NCI-H748 treated with DMSO at 0.1 percent for 48 hours (cell line): ENCODE results near the gene TMEM168.
A peak's percentile ranks its signal among the peaks of the same experiment; 100 is the strongest.
"Not testable (repeated sequence)": the region's sequence is repeated elsewhere in the genome, so short reads cannot be mapped to it uniquely, and the experiment has no call there.

Experiments
- DNase-seq: peaks from one replicate; lab custom pipeline; 2025; lab: John Stamatoyannopoulos, UW

TMEM168 gene, protein sequence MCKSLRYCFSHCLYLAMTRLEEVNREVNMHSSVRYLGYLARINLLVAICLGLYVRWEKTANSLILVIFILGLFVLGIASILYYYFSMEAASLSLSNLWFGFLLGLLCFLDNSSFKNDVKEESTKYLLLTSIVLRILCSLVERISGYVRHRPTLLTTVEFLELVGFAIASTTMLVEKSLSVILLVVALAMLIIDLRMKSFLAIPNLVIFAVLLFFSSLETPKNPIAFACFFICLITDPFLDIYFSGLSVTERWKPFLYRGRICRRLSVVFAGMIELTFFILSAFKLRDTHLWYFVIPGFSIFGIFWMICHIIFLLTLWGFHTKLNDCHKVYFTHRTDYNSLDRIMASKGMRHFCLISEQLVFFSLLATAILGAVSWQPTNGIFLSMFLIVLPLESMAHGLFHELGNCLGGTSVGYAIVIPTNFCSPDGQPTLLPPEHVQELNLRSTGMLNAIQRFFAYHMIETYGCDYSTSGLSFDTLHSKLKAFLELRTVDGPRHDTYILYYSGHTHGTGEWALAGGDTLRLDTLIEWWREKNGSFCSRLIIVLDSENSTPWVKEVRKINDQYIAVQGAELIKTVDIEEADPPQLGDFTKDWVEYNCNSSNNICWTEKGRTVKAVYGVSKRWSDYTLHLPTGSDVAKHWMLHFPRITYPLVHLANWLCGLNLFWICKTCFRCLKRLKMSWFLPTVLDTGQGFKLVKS

DNA sequence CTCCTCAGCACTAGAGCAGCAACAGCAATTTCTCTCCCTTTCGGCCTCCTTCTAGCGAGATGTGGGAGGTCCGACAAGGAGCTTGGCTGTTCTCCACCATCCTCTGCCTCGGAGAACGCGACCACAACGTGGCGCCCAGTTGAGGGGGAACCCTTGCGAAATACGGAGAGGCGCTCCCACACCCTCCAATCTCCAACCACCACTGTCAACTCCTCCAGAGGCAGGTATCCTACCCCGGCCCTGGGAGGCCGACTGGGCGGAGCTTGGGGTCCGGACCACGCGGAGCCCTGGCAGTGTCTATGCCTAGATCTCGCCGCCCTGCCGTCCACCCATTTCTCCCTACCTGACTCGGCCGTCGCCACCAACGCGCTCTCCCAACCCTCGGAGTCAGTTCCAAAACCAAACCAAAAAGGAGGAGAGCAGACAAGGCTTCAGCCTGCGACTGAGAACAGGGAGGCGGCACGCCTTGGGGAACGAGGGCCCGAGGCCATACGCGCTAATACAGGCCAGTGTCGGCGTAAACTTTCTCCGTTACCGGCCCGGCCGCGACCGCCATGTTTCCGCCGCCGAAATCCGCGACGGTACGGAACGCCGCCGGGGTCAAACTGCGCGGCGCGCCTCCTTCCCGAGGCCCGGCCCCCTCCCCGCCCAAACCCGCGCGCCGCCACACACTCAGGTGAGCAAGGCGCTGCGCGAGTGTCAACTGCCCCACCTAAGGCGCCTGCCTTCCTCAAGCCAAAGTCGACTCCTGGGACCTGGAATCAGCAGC, at the start of gene TMEM168:
Gene TMEM168 (minus strand): TSS at position 577 of the 769 bp plus-strand sequence. CDS start 5,568 bp downstream, outside the sequence.
- peak; percentile 69 for DNase-seq

DNA sequence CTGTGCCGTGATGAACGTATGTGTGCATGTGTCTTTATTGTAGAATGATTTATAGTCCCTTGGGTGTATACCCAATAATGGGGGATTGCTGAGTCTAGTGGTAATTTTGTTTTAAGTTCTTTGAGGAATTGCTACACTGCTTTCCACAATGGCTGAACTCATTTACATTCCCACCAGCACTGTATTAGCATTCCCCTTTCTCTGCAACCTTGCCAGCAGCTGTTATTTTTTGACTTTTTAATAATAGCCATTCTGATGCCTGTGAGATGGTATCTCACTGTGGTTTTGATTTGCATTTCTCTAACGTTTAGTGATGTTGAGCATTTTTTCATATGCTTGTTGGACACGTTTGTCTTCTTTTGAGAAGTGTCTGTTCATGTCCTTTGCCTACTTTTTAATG, 45.7 kb upstream of the TMEM168 start:
- not testable (repeated sequence) for DNase-seq

DNA sequence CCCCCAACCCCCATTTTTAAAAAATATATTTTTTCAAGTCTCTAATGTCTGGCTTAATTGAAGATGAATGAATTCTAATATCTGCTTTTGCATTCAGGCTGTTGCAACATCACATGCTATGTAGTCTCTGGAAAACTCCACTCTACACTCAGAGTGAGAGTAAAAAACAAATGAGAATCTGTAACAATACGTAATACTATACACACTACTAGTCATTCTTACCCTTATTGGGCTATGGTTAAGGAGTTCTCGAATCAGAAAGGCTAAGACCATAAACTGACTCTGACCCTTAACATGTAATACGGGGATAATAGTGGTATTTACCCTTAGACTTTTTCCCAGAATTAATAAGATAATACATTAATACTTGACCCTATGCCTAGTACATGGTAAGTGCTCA, 42.9 kb upstream of the TMEM168 start:
- no peak for DNase-seq

DNA sequence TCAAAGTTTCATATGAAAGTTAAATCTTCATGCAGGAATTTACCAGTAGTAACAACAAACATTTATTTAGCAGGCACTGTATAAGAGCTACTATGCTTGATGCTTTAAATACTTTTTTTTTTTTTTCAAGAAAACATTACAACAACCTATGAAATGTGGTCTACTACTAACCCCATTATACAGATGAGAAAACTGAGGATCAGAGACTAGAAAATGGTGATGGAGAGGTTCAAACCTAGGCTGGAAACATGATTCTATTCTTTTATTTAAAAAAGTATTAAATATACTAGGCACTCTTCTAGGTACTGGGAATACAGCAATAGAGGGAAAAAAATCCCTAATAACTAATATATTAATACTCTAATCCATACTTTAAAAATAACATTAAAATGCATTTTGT, 40.6 kb upstream of the TMEM168 start:
- DNase-seq, result no peak

DNA sequence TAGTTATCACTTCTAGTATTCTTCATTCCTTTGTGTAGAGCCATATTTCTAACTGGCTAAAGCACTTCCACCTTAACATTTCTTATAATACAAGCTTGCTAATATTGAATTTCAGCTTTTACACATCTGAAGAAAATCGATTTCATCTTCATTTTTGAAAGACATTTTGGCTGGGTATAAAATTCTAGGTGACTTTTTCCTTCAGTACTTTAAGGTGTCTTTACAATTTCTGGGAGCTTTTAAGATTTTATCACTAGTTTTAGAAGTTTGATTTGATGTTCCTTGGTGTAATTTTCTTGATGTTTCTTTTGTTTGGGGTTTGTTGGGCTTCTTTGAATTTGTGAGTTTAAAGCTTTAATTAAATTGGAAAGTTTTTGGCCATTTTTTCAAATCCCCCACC, 38.5 kb upstream of the TMEM168 start:
- DNase-seq, result no peak

DNA sequence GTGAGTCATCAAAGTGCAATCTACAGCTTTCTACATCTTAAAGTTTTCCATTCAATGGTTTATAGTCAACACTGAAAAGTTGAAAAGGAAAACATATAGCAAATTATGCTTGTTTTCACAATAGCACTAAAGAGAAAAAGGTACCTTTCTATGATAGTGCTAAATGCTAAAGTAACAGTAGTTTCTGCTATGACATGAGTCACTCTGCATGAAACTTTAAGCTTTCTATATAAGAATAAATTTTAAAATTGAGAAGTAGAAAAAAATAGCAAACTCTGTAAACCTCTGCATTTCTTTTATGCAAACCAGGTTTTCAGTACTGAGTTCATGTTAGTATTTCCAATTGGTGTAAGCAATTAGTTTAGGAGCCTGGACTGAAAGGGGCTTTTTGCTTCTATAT, 31.2 kb upstream of the TMEM168 start:
- DNase-seq, result no peak

DNA sequence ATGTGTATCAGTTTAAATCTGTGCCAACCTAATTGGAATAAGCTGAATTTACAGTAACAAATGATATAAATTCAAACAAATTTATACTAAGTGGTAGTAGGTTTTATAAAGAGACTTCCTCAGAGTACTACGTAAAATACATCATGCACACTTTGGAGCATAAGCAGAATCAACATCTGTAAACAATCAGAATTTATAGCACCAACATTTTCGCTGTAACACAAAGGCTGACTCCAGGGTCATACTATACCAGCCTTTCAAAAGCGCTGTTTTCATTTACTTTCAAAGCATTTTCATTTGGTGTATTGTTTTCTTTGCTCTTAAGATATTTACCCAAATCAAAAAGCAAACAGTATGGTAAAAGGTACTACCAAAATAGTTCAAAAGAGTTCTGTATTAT, 29.3 kb upstream of the TMEM168 start:
- no peak for DNase-seq

DNA sequence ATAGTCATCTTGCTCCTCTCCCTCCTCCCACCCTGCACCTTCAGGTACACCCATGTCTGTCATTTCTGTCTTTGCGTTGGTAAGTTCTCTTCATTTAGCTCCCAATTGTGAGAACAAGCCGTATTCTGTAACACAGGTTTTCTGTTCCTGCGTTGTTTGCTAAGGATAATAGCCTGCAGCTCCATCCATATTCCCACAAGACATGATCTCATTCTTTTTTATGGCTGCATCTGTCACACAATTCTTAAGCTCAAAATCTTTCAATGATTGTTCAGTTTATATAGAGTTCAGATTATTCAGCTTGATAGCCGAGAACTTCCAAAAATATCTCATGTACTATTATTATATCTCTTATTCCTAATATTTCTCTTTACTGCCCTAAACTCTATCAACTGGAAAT, 16.0 kb upstream of the TMEM168 start:
- DNase-seq, result no peak

DNA sequence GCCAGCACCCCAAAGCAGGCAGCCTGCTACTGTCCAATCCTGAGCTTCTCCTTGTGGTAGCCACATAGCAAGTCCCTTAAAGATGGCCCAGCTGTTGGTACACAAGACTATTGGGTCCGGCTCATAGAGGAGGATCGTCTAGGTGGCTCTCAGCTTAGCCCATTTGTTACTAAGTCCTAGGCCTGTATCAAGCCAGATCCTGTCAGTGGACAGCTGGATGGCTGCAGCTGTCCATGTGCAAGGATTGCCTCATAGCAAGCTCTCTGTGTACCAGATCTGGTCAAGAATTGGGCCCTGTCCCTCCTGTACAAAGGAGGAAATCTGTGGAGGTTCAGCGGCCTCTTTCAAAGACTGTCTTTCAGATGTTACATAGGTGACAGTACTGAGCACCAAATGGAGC, 12.2 kb upstream of the TMEM168 start:
- no peak for DNase-seq

DNA sequence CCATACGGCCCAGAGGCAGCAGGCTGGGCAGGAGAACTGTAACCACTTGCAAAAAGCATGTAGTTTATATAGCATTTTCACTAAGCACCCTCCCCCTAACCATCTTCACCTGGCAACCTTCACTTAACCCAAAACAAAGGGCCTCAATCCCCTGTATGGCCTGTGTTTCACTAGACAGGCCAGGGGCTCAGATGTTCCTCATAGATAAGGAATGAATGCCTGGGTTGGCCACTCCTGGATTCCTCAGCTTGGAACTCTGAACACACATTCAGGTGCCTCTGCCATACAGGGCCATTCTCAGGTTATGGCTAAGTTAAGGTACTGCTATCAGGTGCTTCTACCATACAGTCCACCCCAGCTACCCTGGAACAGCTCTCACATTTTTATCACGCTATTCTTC, 10.3 kb upstream of the TMEM168 start:
- no peak for DNase-seq

DNA sequence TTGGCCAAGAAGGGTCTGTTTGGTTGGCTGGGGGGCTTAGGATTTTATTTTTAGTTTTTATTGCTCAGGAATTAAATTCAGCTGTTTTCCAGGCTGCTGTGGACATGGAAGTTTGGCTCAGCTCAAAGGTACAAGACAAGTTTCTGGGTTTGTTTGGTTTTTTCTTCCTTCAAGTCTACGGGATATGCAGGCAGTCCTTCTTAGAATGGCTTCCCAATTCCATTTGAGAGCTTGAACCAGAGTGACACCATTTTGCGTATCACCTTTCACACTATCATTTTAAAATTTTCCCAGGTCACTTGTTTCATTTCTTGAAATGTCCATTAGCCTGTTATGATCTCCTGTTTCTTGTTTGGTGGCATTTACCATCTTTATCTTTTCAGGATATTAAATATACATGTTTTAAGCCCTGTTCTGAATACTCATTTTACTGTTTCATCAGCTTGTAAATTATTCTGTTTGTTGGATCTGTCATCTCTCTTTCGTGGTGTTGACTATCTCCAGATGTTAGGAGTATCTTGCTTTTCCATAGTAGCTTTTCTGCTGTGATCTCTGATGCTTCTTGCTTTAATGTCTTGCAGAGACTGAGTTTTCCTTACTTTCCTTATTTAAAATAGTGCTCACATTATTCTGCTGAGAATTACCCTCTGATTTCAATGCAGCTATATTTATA, 9.4 kb upstream of the TMEM168 start:
- no peak for DNase-seq

DNA sequence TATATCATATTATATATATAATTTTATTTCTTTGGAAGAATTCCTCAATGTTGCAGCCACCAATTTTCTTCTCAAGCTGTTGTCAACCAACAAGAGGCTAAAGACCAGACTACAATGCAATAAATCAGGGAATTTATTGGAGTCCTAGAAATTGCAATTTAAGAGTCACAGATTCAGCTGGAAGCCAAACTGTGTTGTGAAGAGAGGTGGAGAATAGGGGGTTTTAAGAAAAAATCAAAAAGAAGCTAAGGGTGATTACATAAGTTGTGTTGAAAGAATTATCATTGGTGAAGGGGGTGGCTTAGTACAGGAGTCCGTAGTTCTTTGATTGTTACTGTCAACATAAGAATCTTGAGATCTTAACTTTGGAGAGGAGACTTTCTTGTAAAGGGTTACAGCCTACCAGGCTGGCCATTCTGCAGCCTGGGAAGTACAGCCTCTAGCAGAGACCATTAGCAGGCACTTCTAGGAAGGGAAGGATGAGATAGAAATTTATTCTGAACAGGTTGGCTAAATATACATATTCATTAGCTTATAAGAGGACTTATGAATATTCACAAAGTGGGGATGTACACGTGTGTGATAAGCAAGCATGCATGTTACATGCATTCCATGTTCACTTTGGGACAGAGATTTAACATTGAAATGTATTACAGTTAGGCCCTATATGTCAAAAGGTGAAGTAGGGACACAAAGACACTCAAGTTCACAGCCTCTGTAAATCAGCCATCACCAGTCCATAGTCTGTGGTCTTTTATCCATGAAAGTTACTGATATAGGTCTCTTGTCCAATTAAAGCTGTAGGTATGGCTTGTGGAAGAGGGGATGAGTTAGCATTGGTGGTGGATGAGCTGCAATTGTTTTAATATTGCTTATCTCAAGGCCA, 8.3 kb upstream of the TMEM168 start:
- no peak for DNase-seq

DNA sequence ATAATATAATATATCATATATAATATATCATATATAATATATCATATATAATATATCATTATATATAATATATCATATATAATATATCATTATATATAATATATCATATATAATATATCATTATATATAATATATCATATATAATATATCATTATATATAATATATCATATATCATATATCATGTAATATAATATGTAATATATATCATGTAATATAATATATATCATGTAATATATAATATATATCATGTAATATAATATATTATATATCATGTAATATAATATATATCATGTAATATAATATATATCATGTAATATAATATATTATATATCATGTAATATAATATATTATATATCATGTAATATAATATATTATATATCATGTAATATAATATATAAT, 6.4 kb upstream of the TMEM168 start:
- not testable (repeated sequence) for DNase-seq

DNA sequence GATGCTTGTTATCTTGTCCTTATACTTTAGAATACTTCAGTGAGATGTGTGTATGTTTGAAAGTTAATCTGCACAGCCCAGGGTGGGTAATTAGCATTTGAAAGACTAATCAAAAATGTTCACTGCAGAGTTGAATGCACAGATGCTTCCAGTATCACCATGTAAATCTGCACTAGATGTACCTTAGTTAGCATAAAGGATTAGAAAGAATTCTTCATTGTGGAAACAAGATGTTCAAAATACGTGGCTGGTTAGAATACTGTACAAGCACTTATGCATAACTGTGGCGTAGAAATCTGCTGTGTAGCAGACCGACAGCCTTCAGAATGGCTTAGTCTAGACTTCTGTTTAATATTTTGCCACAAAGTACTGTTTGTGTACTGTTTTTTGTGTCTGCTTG, 2.2 kb upstream of the TMEM168 start:
- no peak for DNase-seq

DNA sequence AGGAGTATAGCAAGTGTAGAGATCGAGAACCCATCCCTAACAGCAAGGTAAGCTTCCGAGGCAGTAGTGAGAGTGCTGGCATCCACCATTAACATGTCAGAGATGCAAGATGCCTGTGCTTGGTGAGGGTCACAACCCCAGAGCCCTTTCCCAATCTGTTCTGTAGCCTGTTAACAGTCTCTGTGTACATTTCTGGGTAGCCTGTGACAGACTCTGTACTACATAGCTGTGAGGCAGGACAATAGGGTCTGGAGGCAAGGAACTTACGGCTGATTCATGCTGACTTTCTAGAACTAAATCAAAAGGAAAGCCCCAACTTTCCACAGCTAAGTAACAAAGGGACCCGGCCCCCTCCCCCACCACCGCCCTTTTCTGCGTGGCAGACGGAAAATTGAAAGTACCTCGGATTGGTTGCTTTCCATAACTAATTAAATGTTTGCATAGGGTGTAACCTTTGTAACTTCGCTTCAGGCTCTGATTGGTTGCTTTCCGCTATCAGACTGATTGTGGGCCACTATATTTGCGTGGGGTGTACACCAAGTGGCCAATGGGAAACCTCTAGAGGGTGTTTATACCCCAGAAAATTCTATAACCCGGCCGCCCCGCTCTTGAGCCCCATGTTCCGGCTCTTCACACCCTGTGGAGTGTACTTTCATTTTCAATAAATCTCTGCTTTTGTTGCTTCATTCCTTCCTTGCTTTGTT, 1.4 kb upstream of the TMEM168 start:
- DNase-seq, result no peak

DNA sequence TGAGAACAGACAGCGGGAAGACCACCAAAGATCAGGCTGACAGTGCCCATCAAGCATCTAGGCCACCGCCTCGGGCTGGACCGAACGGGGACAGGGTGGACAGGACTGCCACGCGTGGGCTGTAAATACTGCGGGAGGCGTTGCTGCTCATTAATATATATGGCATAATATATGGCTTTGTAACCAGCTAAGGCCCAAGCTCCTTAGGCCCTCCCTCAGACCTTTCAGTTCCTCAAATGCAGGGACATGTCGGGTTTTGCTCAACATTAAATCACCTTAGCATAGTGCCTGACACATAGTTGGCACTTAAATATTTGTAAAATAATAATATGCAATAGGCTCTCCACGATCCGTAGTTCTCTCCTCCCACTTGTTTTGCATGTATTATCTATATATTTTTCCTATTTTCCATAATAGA, 402 bp upstream of the TMEM168 start:
- no peak for DNase-seq

DNA sequence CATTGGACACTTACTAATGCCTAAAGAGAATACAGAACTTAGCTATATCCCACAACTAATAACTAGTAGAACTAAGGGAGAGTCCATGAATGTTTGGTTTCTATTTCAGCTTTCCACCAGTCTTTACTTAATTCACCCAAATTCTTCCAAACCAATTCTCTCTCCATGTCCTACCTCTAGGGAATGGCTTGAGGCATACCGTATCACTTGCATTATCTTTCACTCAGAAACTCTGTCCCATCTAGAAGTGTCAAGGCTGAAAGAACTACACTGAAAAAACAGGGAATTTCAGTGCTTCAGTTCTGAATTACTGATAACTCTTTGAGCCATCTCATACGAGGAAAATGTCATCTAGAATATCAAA, 758 bp downstream of the TMEM168 start:
- no peak for DNase-seq

DNA sequence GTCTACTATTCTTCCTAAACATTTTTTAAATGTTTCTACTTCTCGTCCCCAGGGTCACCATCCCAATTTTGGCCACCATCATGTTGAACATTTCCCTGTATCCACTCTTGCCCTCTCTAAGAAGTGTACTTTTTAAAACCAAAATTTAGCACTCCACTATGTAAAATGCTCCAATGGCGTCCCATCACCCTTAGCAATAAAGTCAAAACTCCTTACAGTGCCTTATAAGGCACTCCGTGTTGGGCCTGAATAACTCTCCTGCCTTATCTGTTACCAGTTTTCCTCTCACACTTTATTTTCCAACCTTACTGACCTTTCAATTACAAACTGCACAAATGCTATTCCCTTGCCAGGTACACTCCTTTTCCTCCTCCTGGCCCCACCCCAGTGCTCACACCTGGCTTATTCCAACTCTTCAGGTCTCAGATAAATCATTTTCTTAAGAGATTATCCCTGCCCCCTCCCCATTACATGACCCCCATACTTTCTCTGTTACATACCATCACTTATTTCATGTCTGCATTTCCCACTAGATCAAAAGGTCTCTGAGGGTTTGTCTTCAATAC, 1.3 kb downstream of the TMEM168 start:
- no peak for DNase-seq

DNA sequence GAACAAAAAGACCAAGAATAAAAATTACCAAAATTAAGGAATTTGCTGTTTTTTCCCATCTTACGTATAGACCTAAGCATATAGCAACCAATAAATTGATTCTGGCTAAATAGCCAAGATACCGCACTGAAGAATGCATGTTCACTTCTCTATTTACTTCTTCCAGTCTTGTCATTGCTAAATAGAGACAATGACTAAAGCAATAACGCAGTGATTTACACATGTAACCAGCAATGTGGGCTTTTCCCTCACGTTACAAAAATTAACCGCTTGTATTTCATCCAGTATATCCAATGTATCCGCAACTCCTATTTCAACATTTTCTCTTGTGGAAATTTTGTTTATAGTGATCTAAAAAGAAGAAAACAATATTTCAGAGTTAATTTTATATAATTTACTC, 5.6 kb downstream of the TMEM168 start:
- no peak for DNase-seq

DNA sequence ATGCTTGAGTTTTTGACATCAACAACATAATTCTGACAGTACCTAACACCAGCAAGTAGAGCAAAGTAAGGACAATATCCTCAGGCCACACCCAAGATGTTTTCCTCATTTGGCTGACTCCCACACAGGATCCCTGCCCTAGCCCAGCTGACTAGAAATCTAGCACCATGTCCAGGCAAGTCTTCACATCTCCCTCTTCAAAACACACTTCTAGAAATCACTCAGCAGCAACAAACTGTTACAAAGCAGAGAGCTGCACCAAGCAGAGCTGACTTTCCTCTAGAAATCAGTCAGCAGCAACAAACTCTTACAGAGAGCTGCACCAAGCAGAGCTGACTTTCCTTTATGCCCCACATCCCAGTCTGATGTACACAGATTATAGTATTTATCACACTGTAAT, 7.7 kb downstream of the TMEM168 start:
- no peak for DNase-seq
